Renal cortex interstitium (tissue), 11 donors: ENCODE data around the gene CCDC61. TPM values are rescaled to one million over a fixed set of nuclear protein-coding genes. Genes with fewer than 3 reads are reported as not detected.

Experiments used
- DNase-seq, 11 donors: peaks; one replicate each; pipeline ENCODE4 v3.0.0-alpha.2; 2013; ENCODE audit warnings: low read depth in 9 of 11, low spot score in 4 of 11; ENCODE audit errors: extremely low read depth in 1 of 11
- polyA plus RNA-seq, 3 donors: library from polyadenylated mRNA; unstranded; fragments of 120-200 nt; gene quantifications; one replicate each; pipeline ENCODE4 v1.2.1, GENCODE V29; 2013; ENCODE audit not compliant: insufficient read length in 3 of 3

CCDC61 gene
- polyA plus RNA-seq, 3 donors = 9.5 to 16.0 (median 13.8) TPM

GRCh38 chr19:46030812-46031550, 35.7 kb downstream of the CCDC61 start:
- peak in 2 of 11 donors; percentile 25 to 36 for DNase-seq

DNA sequence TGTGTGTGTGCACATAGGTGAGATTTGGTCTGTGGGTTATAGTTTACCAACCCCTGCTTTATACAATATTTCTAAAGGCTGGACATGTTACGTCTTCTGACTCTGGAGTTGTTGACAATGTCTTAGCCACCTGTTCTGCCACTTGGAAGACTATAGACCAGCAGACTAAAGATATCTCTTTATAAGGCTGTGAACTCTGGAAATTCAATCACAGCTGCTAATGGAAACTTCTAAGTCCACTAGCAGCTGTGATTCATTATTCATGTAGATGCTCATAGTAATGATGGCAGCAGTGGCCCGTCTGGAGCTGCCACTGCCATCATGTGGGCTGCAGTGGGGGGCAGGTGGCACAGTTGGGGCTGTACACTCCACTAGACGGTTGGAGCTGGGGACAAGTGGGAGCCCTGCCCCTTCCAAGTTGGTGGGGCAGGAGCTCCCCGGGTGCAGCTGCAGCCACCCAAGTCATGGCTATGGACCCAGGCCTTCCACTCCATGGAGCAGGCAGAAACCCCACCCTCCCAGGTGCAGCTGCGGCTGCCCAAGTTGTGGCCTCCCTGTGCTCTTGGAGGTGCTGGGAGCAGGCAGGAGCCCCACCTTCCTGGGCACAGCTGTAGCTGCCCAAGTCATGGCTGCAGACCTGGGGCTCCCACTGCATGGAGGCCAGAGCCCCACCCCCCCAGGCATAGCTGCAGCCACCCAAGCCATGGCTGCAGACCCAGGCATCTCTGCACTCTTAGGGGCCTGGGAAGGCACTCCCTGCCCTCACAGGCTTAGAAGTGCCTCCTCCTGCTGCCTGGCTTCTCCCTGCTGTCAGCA, 36.7 kb downstream of the CCDC61 start:
- no peak for DNase-seq

GRCh38 chr19:46032597-46033025, 37.3 kb downstream of the CCDC61 start:
- no peak for DNase-seq

- no peak for DNase-seq
Measured at GRCh38 chr19:46033401-46033800, 38.1 kb downstream of the CCDC61 start.

- no peak for DNase-seq
Measured at GRCh38 chr19:46035546-46035945, 40.3 kb downstream of the CCDC61 start.

- DNase-seq = no peak
Measured at GRCh38 chr19:46035986-46036743, 40.9 kb downstream of the CCDC61 start.

DNA sequence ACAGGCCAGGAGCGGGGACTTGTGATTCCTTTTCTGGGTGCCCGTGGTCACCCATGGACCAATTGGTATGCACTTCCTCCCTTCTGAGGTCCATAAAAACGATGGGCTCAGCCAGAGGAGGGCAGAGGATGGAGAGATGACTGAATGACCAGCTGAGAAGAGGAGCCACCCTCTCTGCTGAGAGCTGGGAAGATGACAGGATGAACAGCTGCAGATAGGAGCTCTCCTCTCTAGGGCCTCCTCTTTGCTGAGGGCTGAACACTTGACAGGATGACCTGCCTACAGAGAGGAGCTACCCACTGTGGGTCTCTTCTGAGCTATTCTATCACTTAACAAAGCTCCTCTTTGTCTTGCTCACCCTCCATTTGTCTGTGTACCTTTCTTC, 41.5 kb downstream of the CCDC61 start:
- DNase-seq = no peak

DNA sequence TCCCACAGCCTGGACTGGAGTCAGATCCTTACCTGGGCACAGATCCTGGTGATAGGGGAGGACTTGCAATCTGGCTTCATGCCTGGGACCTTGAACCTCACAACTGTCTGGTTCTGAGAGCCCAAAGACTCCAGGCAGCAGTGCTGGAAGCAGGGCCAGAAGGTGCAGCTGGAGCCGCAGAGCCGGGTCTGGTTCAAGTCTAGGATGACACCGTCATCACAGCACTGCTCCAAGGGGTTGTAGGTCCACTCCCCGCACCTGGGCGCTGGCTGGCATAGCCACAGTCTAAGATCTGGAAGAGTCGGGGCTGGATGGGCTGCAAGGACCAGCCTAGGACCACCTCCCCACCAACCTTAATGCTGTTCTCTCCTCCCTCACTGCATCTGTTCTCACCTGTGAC, 44.9 kb downstream of the CCDC61 start:
- DNase-seq = no peak

DNA sequence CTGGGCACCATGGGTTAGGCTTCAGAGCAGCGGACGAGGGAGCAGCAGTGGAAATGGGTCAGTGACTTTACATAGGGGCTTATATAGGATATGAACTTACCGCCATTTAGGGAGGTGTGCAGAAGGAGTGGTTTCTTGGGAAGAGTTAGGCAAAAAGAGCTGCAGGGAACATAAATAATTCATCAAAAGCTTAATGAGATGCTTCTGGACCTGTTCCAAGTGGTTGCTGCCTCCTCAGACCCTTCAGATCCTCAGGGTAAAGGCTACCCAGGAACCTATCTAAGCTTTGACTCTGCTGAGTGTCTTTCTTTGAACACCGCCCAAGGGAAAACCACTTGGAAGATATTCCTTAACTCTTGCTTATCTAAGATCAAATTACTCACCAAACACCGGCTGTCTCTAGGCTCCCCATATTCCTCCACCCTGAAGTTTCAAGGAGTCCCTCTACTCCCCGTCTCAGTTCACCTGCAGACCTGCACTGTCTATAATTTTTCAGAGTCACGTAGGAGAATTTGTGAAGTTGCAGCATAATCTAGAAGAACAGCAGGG, 45.8 kb downstream of the CCDC61 start, which contains the start of gene IGFL4:
Gene IGFL4, minus strand, starts transcription at position 51 of the 549 bp plus-strand sequence. Its CDS starts 40 bp downstream, at position 11.
- peak in 2 of 11 donors; percentile 36 for DNase-seq

GRCh38 chr19:46042252-46042883, 47.1 kb downstream of the CCDC61 start:
- no peak for DNase-seq

GRCh38 chr19:46043519-46043918, 48.3 kb downstream of the CCDC61 start:
- DNase-seq = no peak

DNA sequence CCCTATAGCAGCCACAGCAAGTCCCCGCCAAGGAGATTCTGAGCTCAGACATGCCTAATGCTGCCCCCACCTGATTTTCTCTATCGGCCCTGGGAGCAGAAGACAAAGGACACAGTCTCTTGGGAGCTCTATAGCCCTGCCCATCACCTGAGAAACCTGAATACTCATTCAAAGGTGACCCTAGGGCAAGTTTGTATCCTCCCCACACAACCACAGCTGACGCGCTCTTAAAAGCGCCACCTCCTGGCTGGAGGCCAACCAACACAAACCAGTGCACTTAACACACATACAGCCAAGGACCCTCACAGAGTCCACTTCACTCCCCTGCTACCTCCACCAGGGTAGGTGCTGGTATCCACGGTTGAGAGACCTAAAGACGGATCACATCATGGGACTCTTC, 54.3 kb downstream of the CCDC61 start:
- DNase-seq = no peak

DNA sequence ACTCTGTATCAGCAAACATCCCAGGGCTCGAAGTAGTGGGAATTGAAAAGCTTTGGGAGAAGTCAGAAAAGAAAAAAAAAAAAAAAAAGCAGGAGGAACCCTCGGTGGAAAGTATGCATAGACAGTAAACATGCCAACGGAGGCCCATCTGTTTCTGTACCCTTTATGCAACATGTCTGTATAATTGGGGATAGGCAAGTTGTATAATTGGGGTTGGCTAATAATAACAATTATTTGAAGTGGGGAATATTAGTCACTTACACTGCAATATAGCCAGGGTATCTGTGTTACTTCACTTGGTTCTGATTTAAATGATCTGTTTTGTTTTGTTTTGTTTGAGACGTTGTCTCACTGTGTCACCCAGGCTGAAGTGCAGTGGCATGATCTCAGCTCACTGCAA, 57.6 kb downstream of the CCDC61 start:
- DNase-seq = no peak

DNA sequence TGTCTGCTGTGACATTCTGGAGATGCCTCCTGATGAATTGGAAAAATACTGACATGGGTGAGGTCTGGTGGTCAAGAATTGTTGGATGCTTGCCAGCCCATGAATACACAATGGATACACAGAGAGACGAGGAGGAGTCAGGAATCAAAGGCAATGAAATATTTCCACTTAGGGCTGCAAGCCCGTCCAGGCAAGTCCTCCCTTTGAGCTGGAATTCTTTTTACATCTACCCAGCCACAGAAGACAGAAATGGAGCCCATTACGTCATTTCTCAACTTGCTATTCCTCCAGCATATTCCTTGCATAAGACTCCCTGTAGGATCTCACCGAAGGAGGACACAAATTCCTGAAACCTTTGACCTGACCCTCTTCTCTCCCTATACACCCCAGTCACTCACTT, 61.3 kb downstream of the CCDC61 start:
- DNase-seq = no peak

DNA sequence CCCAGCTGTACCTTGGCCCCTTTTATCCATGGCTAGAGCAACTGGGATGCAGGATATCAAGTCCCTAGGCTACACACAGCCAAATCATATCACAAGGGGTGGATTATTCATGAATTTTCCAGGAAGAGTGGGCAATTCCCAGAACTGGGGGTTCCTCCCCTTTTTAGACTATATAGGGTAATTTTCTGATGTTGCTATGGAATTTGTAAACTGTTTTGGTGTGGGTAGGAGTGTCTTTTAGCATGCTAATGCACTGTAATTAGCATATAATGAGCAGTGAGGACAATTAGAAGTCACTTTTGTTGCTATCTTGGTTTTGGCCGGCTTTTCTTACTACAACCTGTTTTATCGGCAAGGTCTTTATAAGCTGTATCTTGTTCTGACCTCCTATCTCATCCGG, 63.5 kb downstream of the CCDC61 start:
- no peak for DNase-seq

DNA sequence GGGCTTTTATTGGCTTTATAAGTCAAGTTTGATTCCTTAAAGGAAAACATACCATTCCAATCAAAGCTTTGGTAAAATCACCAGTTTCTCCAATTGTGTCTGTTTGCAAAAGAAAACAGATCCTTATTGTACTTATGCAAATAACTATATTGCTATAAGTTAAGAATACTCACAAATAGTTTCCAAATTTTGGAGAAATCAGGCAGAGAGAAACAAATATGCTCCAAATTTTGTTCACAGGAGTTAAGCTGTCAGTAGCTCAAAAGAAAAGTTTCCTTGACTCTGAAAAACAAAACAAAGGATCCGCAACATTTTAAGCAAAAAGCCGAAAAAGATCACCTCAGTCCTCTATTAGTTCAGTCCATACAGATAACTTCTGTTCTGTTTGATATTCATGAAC, 64.7 kb downstream of the CCDC61 start:
- no peak for DNase-seq

DNA sequence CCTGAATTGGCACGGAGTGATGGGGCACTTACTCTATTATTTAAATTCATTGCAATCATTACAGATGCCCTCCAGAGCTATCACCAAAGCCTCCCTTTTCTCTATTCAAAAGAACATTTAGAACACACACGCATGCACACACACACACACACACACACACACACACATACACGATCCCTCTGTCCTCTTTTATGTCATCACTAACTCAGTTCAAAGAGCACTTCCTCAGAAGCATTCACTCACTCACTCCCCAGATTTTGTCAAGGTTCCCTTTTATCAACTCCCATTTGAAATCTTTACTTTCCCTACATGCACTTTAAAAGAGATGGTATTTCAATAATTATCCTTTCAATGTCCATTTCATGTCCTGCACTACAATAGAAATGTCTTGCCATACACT, 67.9 kb downstream of the CCDC61 start:
- no peak for DNase-seq

GRCh38 chr19:46065486-46066071, 70.3 kb downstream of the CCDC61 start:
- no peak for DNase-seq

GRCh38 chr19:46066471-46066870, 71.2 kb downstream of the CCDC61 start:
- DNase-seq = no peak
